Measurements from ENCODE around the gene NLRC5. TPM values are rescaled to one million over a fixed set of nuclear protein-coding genes. Genes with fewer than 3 reads are reported as not detected.
A peak's percentile ranks its signal among the peaks of the same experiment; 100 is the strongest.

Gene NLRC5
- polyA plus RNA-seq (2011; rRNA removed) (15.4 and 19.2 TPM in 2 replicates), polyA minus RNA-seq (2011; rRNA and poly(A)+ RNA removed) (32.7 and 40.9 TPM in 2 replicates)

DNA sequence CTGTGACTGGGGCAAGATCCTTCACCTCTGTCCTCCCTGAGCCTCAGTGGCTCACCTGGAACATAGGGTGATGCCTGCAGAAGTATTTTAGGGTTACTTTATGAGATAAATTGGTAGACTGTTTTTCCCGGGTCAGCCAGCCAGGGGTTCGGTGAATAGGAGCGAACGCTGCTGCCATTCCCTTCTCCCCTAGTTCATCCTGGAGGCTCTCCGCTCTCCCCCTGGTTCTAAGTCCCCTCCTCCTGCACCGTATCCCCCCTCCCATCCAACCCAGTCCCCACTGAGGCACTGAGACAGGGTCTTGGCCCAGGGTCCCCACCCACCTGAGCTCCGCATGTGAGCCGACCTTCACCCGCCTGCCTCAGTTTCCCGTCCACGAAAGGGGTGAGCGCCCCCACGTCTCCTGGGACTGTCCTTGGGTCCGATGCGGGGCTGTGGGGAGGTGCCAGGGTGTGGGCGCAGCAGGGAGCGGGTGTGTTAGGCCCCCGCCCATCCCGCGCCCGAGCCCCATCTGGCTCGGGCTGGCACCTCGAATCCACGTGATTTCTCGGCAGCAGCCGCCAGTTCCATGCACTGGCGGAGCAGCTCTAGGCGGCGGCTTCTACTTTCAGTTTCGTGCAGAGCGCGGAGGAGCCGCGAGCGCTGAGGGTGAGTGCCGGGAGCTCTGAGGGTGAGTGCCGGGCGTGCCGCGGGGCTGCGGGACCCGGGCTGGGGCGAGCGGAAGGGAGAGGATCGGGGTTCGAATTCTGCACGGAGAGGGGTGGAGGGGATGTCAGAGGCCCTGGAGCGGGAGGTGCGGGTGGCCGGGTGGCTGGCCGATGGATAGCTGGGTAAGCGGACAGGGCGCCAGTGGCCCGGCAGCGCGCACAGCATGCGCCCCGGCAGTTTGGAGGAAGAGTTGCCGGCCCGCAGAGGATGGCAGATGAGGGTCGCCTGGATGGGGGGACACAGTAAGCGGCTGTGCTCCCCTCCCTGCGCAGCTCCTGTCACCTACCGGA is at the start of gene NLRC5:
NLRC5 (plus strand) TSS at position 610 of the 998 bp plus-strand sequence. CDS start 31,156 bp downstream, outside the sequence.
- no peaks in the 10 kb centered on the region for H3K27me3 ChIP-seq (ENCODE audit: control insufficient read depth, insufficient read depth, low read length)
- no peaks in the 10 kb centered on the region for H3K36me3 ChIP-seq (ENCODE audit: control insufficient read depth, insufficient read depth, low read length)
- CTCF ChIA-PET, result interaction anchor here (0.6 to 1.5 kb wide), 4 partner anchors 22 to 126 kb away, joined by 3 to 4 read pairs (median 3); no protein-coding TSS in a partner anchor
- TF ChIP-seq, protein P1, sequence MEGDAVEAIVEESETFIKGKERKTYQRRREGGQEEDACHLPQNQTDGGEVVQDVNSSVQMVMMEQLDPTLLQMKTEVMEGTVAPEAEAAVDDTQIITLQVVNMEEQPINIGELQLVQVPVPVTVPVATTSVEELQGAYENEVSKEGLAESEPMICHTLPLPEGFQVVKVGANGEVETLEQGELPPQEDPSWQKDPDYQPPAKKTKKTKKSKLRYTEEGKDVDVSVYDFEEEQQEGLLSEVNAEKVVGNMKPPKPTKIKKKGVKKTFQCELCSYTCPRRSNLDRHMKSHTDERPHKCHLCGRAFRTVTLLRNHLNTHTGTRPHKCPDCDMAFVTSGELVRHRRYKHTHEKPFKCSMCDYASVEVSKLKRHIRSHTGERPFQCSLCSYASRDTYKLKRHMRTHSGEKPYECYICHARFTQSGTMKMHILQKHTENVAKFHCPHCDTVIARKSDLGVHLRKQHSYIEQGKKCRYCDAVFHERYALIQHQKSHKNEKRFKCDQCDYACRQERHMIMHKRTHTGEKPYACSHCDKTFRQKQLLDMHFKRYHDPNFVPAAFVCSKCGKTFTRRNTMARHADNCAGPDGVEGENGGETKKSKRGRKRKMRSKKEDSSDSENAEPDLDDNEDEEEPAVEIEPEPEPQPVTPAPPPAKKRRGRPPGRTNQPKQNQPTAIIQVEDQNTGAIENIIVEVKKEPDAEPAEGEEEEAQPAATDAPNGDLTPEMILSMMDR (IDR thresholded peaks at IDR 0.05; ENCODE audit: insufficient read depth, low read depth, low read length), result no peak
- DNase-seq (ENCODE audit: low read depth), result no peak
- peak within 1 kb of the TSS; percentile 71 for H3K4me3 ChIP-seq (ENCODE audit: low read depth, low read length)
- POLR2A ChIA-PET, result interaction anchor here (0.6 to 1.2 kb wide), 3 partner anchors 10 to 52 kb away, joined by 3 to 4 read pairs (median 4); no protein-coding TSS in a partner anchor

- CTCF ChIA-PET, result no interaction called here
- no peak for DNase-seq (ENCODE audit: low read depth)
- TF ChIP-seq, protein P1 (IDR thresholded peaks at IDR 0.05; ENCODE audit: insufficient read depth, low read depth, low read length), result no peak
- peaks cover 41% of the 10 kb centered on the region for H3K36me3 ChIP-seq (ENCODE audit: control insufficient read depth, insufficient read depth, low read length)
- POLR2A ChIA-PET, result no interaction called here
- no peak overlapping the region for H3K4me3 ChIP-seq (ENCODE audit: low read depth, low read length)
- no peaks in the 10 kb centered on the region for H3K27me3 ChIP-seq (ENCODE audit: control insufficient read depth, insufficient read depth, low read length)
Measured at GRCh38 chr16:56939801-56940200, 49.6 kb upstream of the NLRC5 start.

GRCh38 chr16:56941092-56941491 is 48.3 kb upstream of the NLRC5 start:
- H3K36me3 ChIP-seq (ENCODE audit: control insufficient read depth, insufficient read depth, low read length), result peaks cover 46% of the 10 kb centered on the region
- POLR2A ChIA-PET, result no interaction called here
- TF ChIP-seq, protein P1 (IDR thresholded peaks at IDR 0.05; ENCODE audit: insufficient read depth, low read depth, low read length), result no peak
- H3K27me3 ChIP-seq (ENCODE audit: control insufficient read depth, insufficient read depth, low read length), result no peaks in the 10 kb centered on the region
- DNase-seq (ENCODE audit: low read depth), result no peak
- CTCF ChIA-PET, result interaction anchor here (1.0 to 2.2 kb wide), 7 partner anchors 10 to 148 kb away, joined by 3 to 6 read pairs (median 4); no protein-coding TSS in a partner anchor
- H3K4me3 ChIP-seq (ENCODE audit: low read depth, low read length), result no peak overlapping the region

- CTCF ChIA-PET, result interaction anchor here (0.8 to 2.2 kb wide), 8 partner anchors 9 to 149 kb away, joined by 3 to 6 read pairs (median 4); no protein-coding TSS in a partner anchor
- Histone ChIP-seq H3K27me3 (ENCODE audit: control insufficient read depth, insufficient read depth, low read length) (no peaks in the 10 kb centered on the region), H3K36me3 (ENCODE audit: control insufficient read depth, insufficient read depth, low read length) (peaks cover 43% of the 10 kb centered on the region), H3K4me3 (ENCODE audit: low read depth, low read length) (no peak overlapping the region)
- TF ChIP-seq, protein P1 (IDR thresholded peaks at IDR 0.05; ENCODE audit: insufficient read depth, low read depth, low read length), result no peak
- DNase-seq (ENCODE audit: low read depth), result no peak
- POLR2A ChIA-PET, result no interaction called here
Measured at GRCh38 chr16:56941856-56942331, 47.5 kb upstream of the NLRC5 start.

Measured in BJ (cell line).